CD4-positive, alpha-beta T cell treated with Interleukin-6 for 4 hours (primary cell): ENCODE measurements around the gene PUM1.
A peak's percentile ranks its signal among the peaks of the same experiment; 100 is the strongest.

ENCODE experiments used
- DNase-seq: peaks from one replicate; pipeline ENCODE4 v3.0.0-alpha.2; 2020; ENCODE audit warnings: mixed read lengths

The PUM1 gene

DNA sequence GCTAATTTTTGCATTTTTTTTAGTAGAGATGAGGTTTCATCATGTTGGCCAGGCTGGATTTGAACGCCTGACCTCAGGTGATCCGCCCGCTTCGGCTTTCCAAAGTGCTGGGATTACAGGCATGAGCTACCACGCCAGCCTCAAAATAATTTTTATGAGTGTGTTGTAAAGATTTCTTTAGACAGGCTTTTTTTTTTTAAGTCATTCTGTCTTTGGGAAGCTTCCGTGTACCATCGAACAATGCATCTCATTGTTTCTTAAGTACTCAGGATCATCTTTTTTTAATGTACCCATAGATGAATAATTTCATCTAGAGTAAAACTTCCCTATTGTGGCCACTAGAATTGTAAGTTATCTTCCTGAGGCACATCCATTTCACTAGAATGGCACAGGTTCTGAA, 137.3 kb downstream of the PUM1 start:
- no peak for DNase-seq

DNA sequence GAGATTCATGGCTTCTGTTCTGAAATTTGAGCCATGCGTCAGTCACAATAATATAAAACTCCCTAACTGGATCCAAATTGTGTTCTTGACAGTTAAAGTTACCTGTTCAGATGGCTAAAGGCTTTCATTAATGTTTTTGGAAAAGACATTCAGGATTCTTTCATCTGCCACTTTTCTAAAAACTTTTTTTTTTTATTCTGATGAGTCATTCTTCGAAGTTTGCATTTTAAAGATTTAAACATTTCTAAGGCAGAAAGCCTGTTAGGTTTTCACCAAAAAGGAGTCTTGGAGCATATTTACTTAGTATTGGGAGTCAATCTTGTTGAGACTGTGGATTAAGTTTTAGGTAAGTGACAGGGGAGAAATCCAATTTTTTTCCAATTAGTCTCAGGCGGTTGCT, 138.1 kb downstream of the PUM1 start:
- DNase-seq, result no peak

DNA sequence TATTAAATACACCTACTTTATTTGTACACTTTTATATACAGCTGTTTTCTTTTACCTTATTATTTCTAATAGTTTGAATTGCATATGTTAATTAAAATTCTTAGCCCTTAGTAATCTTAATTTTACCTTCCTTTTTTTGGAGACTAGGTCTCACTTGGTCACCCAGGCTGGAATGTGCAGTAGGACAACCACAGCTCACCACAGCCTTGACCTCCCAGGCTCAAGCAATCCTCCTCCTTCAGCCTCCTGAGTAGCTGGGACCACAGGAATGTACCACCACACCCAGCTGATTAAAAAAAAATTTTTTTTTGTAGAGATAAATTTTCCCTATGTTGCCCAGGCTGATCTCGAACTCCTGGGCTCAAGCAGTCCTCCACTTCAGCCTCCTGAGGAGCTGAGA, 141.9 kb downstream of the PUM1 start:
- no peak for DNase-seq

DNA sequence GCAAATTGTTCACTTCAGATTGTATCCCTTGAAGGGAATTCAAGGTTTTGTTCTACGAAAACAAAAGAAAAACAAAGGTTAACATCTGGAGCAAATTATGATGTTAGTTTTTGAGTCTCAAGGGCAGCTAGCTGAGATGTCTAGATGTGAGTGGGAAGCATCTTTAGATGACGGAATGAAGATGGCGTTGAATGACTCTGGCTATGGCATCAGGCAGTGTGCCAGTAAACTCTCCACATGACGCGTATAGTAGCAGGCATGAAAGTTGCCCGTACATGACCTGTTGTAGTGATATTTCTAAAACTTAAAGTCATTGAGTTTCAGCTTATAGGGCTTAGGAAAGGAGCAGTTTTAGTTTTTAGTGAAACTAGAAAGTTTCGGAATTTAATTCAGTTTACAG, 144.7 kb downstream of the PUM1 start:
- no peak for DNase-seq

GRCh38 chr1:30919025-30919881, 146.3 kb downstream of the PUM1 start:
- no peak for DNase-seq

DNA sequence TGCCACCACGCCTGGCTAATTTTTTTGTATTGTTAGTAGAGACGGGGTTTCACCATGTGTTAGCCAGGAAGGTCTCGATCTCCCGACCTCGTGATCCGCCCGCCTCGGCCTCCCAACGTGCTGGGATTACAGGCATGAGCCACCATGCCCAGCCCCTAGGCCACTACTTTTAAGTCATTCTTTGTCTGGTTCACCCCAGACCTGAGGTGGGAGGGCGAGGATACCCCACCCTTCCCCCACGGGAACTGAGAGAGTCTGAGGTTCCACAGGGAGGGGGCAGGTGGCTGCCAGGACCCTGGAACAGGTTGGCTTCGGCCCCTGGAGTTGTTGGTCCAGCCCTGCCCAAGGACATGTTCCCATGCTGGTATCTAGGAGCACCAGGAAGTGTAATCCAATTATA, 149.2 kb downstream of the PUM1 start:
- no peak for DNase-seq

- DNase-seq, result no peak
These were observed 149.9 kb downstream of the PUM1 start for GRCh38 chr1:30915491-30916230.

DNA sequence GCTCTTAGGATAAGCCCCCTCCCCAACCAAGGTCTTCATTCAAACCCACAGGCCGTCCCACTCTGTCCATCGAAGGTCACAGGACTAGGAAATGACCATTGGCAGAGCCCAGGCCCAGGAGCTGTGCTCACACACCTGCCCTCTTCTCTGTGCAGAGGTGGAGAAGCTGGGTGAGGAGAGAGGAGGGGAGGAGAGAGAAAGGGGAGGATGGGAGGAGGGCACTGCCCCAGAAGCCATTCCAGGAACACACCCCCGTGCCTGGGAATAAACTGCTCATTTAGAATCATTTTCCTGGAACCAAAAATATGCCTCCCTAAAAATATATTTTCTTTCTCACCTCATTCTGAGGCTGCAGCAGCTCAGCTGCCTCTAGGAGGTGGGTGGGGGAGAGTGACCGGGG, 150.6 kb downstream of the PUM1 start:
- no peak for DNase-seq

- DNase-seq, result no peak
These were observed 151.0 kb downstream of the PUM1 start for GRCh38 chr1:30914587-30914922.

DNA sequence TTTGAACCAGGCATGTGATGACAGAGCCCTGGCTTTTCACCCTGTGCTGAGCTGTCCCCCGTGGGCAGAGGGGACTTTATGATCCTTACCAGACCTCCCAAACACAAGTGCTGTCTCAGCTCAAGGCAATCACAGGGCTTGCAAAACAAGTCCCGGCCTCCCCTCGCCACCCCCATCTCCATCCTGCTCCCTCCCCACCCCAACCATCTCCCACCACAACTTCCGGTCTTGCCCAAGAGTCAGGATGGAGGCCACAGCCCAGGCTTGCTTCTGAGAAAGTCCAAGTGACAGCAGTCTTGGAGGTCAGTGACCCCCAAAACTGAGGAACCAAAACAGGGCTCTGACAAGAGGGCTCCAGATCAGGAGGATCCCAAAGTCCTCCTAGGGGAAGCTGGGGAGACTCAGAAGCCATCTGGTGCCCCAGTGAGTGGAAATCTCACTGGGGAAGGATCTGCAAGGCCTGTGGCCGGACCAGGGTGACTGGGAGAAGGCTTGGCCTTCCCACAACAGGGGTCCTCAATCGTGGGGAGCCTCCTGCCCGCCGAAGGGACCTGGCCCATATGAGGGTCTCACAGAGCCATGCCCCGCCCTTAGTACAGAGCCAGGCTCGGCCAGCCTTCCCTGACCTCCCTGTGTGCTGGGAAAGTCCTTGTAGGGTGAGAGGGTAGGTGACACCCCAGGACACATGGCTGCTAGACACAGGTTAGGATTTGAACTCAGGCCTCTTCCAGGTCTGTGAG, 152.4 kb downstream of the PUM1 start:
- no peak for DNase-seq

DNA sequence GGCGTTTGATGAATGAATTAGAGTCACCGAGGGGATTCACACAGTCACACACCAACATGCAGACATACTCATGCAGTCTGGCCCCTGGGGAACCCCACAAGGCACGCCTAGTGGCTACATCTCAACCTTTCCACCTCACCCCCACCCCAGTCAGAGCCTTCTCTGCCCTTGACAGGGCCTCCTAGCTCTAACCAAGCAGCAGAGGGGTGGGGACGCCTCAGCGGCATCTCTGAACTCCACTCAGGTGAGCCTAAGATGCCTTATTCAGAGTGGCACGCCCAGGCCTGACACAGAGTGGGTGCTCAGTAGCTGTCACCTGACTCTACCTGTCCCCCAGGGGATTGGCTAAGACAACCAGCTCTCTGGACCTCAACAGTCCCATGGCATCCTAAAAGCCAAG, 153.3 kb downstream of the PUM1 start:
- DNase-seq, result no peak

DNA sequence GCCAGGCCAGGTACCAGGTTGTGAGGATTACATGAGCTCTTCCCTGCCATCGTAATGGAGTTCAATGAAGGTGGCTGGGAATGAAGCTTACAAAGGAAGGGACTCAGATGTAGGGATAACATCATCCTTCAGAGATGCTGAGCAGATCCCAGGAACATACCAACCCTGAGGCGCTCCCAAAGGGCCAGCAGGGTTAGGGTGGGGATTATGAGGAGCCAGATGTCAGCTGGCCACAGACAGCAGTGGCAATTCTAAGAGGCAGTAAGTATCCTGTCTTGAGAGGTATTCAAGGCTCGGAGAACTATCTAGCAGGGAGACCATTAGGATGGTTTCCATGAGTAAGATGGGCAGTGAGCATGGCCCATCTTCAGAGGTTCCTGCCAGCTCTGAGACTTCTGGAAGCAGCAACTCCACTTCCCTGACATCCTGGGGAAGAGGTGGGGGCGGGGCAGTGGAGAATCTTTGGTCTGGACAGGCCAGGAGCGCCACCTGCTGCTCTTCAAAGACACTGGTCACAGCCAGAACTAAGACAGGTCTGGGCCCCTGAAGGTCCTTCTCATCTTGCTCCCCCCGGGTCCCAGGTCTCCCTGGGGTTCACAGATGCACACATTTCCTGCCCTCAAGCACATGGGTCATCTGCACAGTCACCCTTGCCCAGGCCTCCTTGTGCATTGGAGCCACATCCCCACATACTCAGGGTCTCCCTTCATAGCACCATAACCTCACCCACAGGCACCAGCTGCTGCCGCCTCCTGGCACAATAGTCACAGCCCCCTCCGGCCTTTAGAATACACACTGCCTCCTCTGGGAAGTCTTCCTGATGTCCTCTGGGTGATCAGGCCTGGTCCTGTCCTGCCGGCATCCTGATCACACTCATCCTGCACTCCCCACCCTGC, 154.2 kb downstream of the PUM1 start:
- peak; percentile 62 for DNase-seq

DNA sequence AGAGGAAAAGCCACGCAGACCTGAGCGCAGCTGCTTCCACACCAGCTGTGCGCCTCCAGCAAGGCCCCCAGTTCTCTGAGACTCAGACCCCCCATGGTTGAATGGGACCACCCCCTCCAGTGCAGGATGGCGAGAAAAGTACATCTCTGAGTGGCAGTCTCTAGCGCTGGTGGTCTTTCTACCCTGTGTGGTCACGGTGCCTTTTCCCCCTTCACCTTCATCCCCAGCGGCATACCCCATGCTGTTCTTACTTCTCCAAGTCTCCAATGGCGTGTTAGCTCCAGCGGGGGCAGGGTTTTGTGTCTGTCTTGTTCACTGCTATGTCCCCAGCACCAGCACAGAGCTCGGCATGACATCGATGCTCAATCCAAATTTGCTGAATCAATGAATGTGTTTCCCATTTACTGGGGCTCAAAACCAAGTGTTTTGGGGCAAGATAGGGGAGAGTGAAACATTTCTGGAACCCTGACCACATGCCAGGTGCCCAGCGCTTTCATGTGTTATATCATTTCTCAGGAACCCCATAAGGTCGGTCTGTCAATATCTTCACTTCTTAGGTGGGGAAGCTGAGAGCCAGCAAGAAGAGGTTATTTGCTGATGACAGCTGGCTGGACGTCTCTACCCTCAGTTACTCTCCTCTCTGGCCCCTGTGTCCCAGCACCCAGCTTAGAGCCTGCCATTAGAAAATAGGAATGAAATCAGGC, 156.0 kb downstream of the PUM1 start:
- no peak for DNase-seq

DNA sequence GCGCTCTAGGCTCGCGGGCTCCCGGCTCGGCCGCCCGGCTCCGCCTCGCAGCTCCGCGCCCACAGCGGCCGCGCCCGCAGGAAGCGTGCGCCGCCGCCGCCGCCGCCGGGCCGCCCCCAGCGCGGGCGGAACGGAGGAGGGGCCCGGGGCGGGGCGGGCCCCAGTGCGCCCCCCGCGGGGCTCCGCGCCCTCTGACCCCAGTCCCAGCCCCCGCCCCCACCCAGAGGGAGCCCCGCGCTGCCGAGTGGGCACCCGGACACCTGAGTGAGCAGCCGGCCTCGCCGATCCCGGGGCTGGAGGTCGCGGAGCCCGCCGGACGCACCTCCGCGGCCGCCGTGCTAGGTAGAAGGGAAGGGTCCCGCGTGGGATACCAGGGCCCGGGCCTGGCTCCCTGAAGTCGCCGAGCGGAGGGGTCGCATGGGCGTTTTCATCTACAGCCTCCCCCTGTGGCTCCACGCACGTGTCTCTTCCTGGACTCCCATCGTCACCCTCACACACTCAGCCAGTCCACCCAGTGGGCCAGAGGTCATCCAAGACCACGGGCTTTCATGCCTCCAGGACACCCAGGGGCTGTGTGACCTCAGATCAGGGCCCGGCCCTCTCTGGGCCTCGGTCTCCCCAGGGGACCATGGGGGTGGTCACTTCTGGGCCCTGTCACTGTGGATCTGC, 156.7 kb downstream of the PUM1 start, which contains the start of gene SDC3:
TSS of gene SDC3 (minus strand) at position 63 of the 669 bp plus-strand sequence. CDS start 172 bp downstream, outside the sequence.
- DNase-seq, result peak; percentile 29

DNA sequence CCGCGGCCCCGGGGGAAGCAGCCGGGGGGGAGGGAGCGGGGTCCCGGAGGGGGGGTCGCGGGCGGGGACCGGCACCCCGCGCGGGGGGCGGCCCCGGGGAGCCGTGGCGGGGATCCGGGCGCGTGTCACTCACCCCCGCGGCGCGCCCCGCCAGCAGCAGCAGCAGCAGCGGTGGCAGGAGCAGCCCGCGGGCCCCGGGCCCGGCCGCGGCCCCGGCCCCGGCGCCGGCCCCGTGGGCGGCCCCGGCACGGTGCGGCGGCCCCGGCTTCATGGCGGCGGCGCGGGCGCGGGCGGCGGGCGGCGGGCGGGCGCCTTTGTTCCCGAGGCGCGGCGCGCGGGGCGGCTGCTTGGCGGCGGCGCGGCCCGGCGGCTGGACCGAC, 157.2 kb downstream of the PUM1 start:
- DNase-seq, result no peak

DNA sequence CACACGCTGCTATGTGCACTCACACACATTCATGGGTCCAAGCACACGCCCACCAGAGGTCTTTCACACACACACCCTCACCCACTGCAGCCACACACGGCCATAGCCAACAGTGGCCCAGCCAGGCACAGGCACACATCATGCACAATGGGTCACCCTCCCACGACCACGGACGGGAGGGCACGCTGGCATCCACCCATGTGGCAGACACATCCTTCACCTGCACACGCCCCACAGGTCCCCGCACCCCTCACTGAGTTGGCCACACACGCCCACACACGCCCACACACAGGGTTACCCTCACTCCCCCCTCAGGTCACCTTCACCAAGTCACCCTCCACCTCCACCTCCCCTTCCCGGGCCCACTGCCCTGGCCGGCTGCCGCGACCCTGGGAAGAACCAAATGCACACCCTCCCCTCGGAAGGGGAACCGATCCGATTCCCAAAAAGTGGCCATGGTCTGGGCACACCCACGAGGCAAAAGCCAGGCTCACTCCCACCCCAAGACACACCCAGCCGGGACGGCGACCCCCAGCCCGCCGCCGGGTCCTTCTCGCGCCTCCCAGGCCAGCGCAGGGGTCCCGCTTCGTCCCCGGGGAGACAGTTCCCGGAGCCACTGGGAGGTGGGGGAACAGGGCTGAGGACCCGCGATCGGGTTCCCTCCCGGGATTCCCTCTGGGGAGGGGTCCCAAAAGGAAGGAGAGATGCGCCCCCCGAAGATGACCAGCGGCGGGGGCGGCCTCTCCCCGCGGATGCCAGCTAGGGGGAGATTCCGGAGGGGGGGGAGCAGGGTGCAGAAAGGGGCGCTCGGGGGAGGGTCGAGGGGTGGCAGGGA, 157.8 kb downstream of the PUM1 start:
- no peak for DNase-seq

DNA sequence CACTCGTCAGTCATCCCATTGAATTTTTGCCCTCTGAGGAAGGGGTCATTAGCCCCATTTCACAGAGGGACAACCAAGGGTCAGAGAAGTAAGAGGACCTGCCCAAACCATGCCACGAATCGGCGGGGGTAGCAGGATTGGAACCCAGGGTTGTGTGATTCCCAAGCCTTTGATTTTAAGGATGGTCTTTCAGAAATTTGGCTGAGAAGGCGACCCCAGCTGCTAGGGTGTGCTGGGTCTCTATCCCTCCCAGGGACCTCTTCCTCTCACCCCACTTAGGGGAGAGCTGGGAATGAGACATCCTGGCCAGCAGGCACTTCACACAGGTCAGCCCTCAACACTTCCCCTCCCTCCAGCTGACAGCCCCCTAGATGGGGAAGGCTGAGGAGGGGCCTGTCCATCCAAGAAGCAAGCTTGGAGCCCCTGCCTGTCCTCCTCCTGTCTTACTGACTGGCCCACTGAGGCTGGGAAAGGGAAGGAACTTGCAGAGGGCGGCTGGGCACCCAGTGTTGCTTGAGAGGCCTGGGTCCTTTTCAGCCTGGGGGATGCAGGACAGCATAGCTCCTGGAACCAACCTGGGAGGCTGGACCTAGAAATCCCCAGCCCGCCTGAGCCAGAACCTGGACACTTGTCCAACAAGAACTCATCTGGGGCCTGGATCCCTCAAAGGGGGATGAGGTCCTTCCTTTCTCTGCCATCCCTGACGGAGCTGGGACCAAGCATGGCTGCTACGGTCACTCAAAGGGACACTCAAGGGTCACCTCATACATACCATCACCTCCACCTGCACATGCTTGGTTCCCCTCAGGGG, 158.7 kb downstream of the PUM1 start:
- no peak for DNase-seq

GRCh38 chr1:30905916-30906620, 159.4 kb downstream of the PUM1 start:
- no peak for DNase-seq

DNA sequence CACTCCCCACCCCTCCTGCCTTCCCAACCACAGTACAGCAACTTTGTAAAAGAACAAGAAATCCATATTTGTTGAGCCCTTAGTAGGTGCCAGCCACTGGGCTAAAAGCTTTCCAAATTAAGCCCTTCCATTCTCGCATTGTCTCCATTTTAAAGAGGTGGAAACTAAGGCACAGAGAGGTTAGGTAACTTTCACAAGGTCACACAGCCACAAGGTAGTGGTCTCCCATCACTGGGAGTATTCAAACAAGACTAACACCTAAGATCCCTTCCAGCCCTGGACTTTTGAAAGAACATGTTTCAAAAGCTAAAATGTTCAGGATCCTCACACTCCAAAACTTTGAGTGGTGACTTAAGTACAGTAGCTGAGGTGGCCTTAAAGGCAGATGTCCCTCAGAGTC, 160.1 kb downstream of the PUM1 start:
- no peak for DNase-seq
